Measurements from ENCODE around the gene MEIOB. TPM values are rescaled to one million over a fixed set of nuclear protein-coding genes. Genes with fewer than 3 reads are reported as not detected.

Gene MEIOB
- polyA plus RNA-seq, 1 of the 3 experiments (the other 2 are of a cell fraction) = not detected

DNA sequence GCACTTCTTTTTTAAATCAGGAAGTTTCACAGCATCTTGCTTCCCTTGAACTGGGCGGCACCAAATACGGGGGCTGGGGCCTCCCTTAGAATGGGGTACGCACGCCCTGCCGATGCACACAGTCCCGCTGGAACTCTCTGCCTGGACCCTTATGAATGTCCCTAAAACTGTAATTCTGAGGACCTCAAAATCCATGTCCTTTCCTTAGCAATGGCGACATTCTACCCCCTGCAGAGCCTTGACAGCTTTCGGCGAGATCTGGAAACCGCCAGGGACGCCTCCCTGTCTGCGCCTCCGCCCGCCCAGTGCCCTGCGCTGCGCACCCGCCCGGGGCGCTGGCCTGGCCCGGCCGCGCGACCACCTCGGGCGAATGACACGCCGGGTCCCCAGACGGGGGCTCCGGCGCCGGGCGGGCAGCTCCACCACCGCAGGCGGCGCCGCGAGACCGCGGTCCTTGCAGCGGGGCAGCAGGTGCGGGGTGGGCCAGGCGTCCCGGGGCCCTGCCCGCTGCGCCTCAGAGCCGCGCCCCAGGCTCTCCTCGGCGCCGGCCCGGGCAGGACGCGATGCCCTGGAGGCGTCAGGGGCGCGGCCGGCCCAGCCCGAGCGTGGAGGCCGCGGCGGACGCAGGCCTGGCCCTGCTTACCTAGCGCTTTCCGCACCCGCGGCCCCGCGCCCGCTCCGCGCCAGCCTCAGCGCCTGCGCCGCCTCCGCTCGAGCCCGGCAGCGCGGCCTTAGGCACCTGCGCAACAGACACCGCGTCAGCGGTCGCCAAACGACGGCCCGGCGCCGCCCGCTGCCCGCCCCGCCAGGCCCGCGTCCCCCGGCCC is 45.9 kb downstream of the MEIOB start:
- H4K20me1 ChIP-seq (ENCODE audit: insufficient read depth) = no peaks in the 10 kb centered on the region
- peak overlapping the region; percentile 89 for H3K4me2 ChIP-seq
- peak overlapping the region; percentile 46; the same call in 1 of the 2 replicates for H2AFZ ChIP-seq (ENCODE audit: low read depth)
- WGBS (ENCODE audit: low lambda C conversion rate) = 20% methylated on average over 11 of the region's 96 CpGs
- peaks cover 15 to 24% of the 10 kb centered on the region in 2 experiments for H3K36me3 ChIP-seq (replicated peaks in 1 of 2; ENCODE audit: control insufficient read depth in 1 of 2, insufficient read depth in 2 of 2, low read length in 1 of 2)
- H3K27me3 ChIP-seq (ENCODE audit: insufficient read depth) = no peaks in the 10 kb centered on the region
- peaks cover 0 to 18% of the 10 kb centered on the region in 2 experiments; a peak in 3 of 4 replicates for H3K4me1 ChIP-seq (ENCODE audit: control insufficient read depth in 1 of 2, insufficient read depth in 2 of 2, low read depth in 1 of 2, low read length in 1 of 2)
- H3K4me3 ChIP-seq (ENCODE audit: low read depth in 2 of 2, low read length in 1 of 2) = peak overlapping the region; percentile 69 to 95
- CTCF ChIA-PET = interaction anchor here (0.6 to 1.5 kb wide), 4 partner anchors 13 to 106 kb away, joined by 3 to 7 read pairs (median 4); no protein-coding TSS in a partner anchor
- H3F3A ChIP-seq (replicated peaks; ENCODE audit: insufficient read depth) = no peaks in the 10 kb centered on the region
- H3K79me2 ChIP-seq (ENCODE audit: insufficient read depth) = peaks cover 67% of the 10 kb centered on the region
- peak overlapping the region; percentile 44; the same call in 1 of the 2 replicates for H3K9ac ChIP-seq
- no peak for TF ChIP-seq SIN3A (IDR thresholded peaks at IDR 0.05; ENCODE audit: borderline replicate concordance, low read depth, low read length)
- peak; percentile 69 for TF ChIP-seq NRF1 (IDR thresholded peaks at IDR 0.05; ENCODE audit: low read depth, low read length)
- POLR2A ChIA-PET = interaction anchor here (0.8 to 1.9 kb wide), 4 partner anchors 44 to 329 kb away, joined by 3 to 8 read pairs (median 4); partner anchors contain the start of genes NUBP2, RPS2, SPSB3 and TRAF7
- H3K9me3 ChIP-seq = no peaks in the 10 kb centered on the region
- no peaks in the 10 kb centered on the region for H3K9me2 ChIP-seq
- peak; percentile 75 for DNase-seq
- H3K27ac ChIP-seq (ENCODE audit: low read depth in 2 of 2, low read length in 1 of 2) = peak overlapping the region in 1 of 2 experiments; percentile 40; a peak in 1 of 4 replicates

DNA sequence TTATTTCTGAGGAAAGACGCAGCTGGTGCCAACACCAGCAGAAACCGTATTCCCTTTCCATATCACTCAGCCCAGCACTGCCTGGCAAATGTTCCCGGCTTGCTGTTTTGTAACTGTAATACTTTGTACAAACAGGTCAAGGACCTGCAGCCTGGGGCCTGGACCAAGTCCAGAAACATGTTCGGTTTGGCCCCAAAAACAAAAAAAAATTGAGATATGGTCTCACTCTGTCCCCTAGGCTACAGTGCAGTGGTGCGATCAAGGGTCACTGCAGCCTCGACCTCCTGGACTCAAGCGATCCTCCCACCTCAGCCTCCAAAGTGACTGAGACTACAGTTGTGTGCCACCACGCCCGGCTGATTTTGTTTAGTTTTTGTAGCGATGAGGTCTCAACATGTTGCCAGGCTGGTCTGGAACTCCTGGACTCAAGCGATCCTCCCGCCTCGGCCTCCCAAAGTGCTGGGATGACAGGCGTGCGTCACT is 46.5 kb downstream of the MEIOB start:
- Histone ChIP-seq H3K4me1 (ENCODE audit: control insufficient read depth in 1 of 2, insufficient read depth in 2 of 2, low read depth in 1 of 2, low read length in 1 of 2) (peaks cover 0 to 18% of the 10 kb centered on the region in 2 experiments; a peak in 3 of 4 replicates), H3K9me3 (no peaks in the 10 kb centered on the region), H3K27ac (ENCODE audit: low read depth in 2 of 2, low read length in 1 of 2) (no peak overlapping the region), H3F3A (replicated peaks; ENCODE audit: insufficient read depth) (no peaks in the 10 kb centered on the region), H4K20me1 (ENCODE audit: insufficient read depth) (no peaks in the 10 kb centered on the region), H3K4me2 (peak overlapping the region; percentile 89), H3K9me2 (no peaks in the 10 kb centered on the region), H3K79me2 (ENCODE audit: insufficient read depth) (peaks cover 63% of the 10 kb centered on the region), H2AFZ (ENCODE audit: low read depth) (peak overlapping the region; percentile 46; the same call in 1 of the 2 replicates), H3K36me3 (replicated peaks in 1 of 2; ENCODE audit: control insufficient read depth in 1 of 2, insufficient read depth in 2 of 2, low read length in 1 of 2) (peaks cover 12 to 21% of the 10 kb centered on the region in 2 experiments), H3K27me3 (ENCODE audit: insufficient read depth) (no peaks in the 10 kb centered on the region), H3K9ac (peak overlapping the region; percentile 44; the same call in 1 of the 2 replicates), H3K4me3 (ENCODE audit: low read depth in 2 of 2, low read length in 1 of 2) (peak overlapping the region; percentile 69 to 95)
- WGBS (ENCODE audit: low lambda C conversion rate) = 76% methylated on average over 15 of the region's 15 CpGs
- ChIA-PET POLR2A (interaction anchor here (1.0 to 1.9 kb wide), 3 partner anchors 43 to 330 kb away, joined by 3 to 8 read pairs (median 4); partner anchors contain the start of genes NUBP2, RPS2, SPSB3 and TRAF7), CTCF (interaction anchor here (1.5 to 2.6 kb wide), 2 partner anchors 104 to 106 kb away, joined by 4 to 7 read pairs; no protein-coding TSS in a partner anchor)
- no peak for TF ChIP-seq JUND (IDR thresholded peaks at IDR 0.05)
- TF ChIP-seq FOXJ3 (CRISPR knock-in tag; IDR thresholded peaks at IDR 0.05) = no peak
- no peak for TF ChIP-seq TEAD4 (IDR thresholded peaks at IDR 0.05; ENCODE audit: borderline replicate concordance, insufficient read depth)
- no peak for TF ChIP-seq NRF1 (IDR thresholded peaks at IDR 0.05; ENCODE audit: low read depth, low read length)
- TF ChIP-seq, protein P1, sequence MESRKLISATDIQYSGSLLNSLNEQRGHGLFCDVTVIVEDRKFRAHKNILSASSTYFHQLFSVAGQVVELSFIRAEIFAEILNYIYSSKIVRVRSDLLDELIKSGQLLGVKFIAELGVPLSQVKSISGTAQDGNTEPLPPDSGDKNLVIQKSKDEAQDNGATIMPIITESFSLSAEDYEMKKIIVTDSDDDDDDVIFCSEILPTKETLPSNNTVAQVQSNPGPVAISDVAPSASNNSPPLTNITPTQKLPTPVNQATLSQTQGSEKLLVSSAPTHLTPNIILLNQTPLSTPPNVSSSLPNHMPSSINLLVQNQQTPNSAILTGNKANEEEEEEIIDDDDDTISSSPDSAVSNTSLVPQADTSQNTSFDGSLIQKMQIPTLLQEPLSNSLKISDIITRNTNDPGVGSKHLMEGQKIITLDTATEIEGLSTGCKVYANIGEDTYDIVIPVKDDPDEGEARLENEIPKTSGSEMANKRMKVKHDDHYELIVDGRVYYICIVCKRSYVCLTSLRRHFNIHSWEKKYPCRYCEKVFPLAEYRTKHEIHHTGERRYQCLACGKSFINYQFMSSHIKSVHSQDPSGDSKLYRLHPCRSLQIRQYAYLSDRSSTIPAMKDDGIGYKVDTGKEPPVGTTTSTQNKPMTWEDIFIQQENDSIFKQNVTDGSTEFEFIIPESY (IDR thresholded peaks at IDR 0.05; ENCODE audit: borderline replicate concordance, low read depth) = no peak
- TF ChIP-seq FOSL2 (IDR thresholded peaks at IDR 0.05; ENCODE audit: borderline replicate concordance, low read depth) = no peak
- no peak for TF ChIP-seq EP300 (IDR thresholded peaks at IDR 0.05; ENCODE audit: borderline replicate concordance in 1 of 2, low read depth in 1 of 2, low read length in 1 of 2)
- TF ChIP-seq GATA2 (CRISPR knock-in tag; IDR thresholded peaks at IDR 0.05) = no peak
- no peak for TF ChIP-seq CHD2 (IDR thresholded peaks at IDR 0.05; ENCODE audit: low read length, partially characterized antibody)
- TF ChIP-seq YY1 (IDR thresholded peaks at IDR 0.05; ENCODE audit: low read depth) = no peak
- no peak for TF ChIP-seq TCF12 (IDR thresholded peaks at IDR 0.05)
- TF ChIP-seq, protein P2, sequence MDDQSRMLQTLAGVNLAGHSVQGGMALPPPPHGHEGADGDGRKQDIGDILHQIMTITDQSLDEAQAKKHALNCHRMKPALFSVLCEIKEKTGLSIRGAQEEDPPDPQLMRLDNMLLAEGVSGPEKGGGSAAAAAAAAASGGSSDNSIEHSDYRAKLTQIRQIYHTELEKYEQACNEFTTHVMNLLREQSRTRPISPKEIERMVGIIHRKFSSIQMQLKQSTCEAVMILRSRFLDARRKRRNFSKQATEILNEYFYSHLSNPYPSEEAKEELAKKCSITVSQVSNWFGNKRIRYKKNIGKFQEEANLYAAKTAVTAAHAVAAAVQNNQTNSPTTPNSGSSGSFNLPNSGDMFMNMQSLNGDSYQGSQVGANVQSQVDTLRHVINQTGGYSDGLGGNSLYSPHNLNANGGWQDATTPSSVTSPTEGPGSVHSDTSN (IDR thresholded peaks at IDR 0.05) = no peak
- TF ChIP-seq NFIC (IDR thresholded peaks at IDR 0.05; ENCODE audit: borderline replicate concordance) = no peak
- DNase-seq = no peak

Measured in SK-N-SH (cell line).